ENCODE data around the gene ESRRB.

Gene ESRRB

GRCh38 chr14:76539130-76539529 is 163.2 kb downstream of the ESRRB start:
- DNase-seq (ENCODE audit: low read depth): no peak
- H3K4me3 ChIP-seq (replicated peaks; ENCODE audit: low read depth, low read length): no peak overlapping the region
- no peak for TF ChIP-seq CTCF (IDR thresholded peaks at IDR 0.05; ENCODE audit: low read length, missing control alignments)

GRCh38 chr14:76541594-76542219 is 165.8 kb downstream of the ESRRB start:
- no peak for TF ChIP-seq CTCF (IDR thresholded peaks at IDR 0.05; ENCODE audit: low read length, missing control alignments)
- DNase-seq (ENCODE audit: low read depth): no peak
- no peak overlapping the region for H3K4me3 ChIP-seq (replicated peaks; ENCODE audit: low read depth, low read length)

GRCh38 chr14:76546426-76547221 is 170.7 kb downstream of the ESRRB start:
- peak; percentile 43 for TF ChIP-seq CTCF (IDR thresholded peaks at IDR 0.05; ENCODE audit: low read length, missing control alignments)
- no peak overlapping the region for H3K4me3 ChIP-seq (replicated peaks; ENCODE audit: low read depth, low read length)
- DNase-seq (ENCODE audit: low read depth): no peak

- no peak for DNase-seq (ENCODE audit: low read depth)
- H3K4me3 ChIP-seq (replicated peaks; ENCODE audit: low read depth, low read length): no peak overlapping the region
- no peak for TF ChIP-seq CTCF (IDR thresholded peaks at IDR 0.05; ENCODE audit: low read length, missing control alignments)
Measured at GRCh38 chr14:76547831-76548230, 171.9 kb downstream of the ESRRB start.

- DNase-seq (ENCODE audit: low read depth): no peak
- no peak for TF ChIP-seq CTCF (IDR thresholded peaks at IDR 0.05; ENCODE audit: low read length, missing control alignments)
- H3K4me3 ChIP-seq (replicated peaks; ENCODE audit: low read depth, low read length): no peak overlapping the region
Measured at GRCh38 chr14:76550534-76550933, 174.6 kb downstream of the ESRRB start.

GRCh38 chr14:76551116-76551515 is 175.2 kb downstream of the ESRRB start:
- TF ChIP-seq CTCF (IDR thresholded peaks at IDR 0.05; ENCODE audit: low read length, missing control alignments): no peak
- DNase-seq (ENCODE audit: low read depth): no peak

More at GRCh38 chr14:76551116-76551515, 175.2 kb downstream of the ESRRB start:
- no peak overlapping the region for H3K4me3 ChIP-seq (replicated peaks; ENCODE audit: low read depth, low read length)

Data from fibroblast of pulmonary artery (primary cell).